ENCODE measurements around the gene C11orf65.

C11orf65 gene

GRCh38 chr11:108495326-108495725, 28.0 kb upstream of the C11orf65 start:
- TF ChIP-seq CTCF (IDR thresholded peaks at IDR 0.05; ENCODE audit: low read depth, low read length): no peak
- H3K4me3 ChIP-seq (ENCODE audit: low read depth, low read length): no peak overlapping the region

GRCh38 chr11:108494182-108494581, 26.9 kb upstream of the C11orf65 start:
- H3K4me3 ChIP-seq (ENCODE audit: low read depth, low read length): no peak overlapping the region
- TF ChIP-seq CTCF (IDR thresholded peaks at IDR 0.05; ENCODE audit: low read depth, low read length): no peak

- no peak overlapping the region for H3K4me3 ChIP-seq (ENCODE audit: low read depth, low read length)
- no peak for TF ChIP-seq CTCF (IDR thresholded peaks at IDR 0.05; ENCODE audit: low read depth, low read length)
Observed at GRCh38 chr11:108491936-108492335, 24.6 kb upstream of the C11orf65 start.

DNA sequence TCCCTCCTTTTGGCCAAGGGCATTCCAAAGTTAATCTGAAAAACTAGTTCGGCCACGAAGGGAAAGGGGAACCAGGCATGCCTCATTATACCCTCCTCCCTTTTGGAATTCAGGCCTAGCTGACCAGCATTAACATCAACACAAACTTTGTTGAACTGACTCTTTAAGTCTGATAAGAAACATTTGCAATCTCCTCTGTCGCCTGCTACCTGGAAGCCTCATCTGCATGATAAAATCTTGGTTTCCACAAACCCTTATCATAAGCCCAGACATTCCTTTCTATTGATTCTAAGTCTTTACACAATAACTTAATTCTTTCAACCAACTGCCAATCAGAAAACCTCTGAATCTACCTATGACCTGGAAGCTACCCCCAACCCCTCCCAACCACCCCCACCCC, 19.5 kb upstream of the C11orf65 start:
- TF ChIP-seq CTCF (IDR thresholded peaks at IDR 0.05; ENCODE audit: low read depth, low read length): no peak
- H3K4me3 ChIP-seq (ENCODE audit: low read depth, low read length): no peak overlapping the region

DNA sequence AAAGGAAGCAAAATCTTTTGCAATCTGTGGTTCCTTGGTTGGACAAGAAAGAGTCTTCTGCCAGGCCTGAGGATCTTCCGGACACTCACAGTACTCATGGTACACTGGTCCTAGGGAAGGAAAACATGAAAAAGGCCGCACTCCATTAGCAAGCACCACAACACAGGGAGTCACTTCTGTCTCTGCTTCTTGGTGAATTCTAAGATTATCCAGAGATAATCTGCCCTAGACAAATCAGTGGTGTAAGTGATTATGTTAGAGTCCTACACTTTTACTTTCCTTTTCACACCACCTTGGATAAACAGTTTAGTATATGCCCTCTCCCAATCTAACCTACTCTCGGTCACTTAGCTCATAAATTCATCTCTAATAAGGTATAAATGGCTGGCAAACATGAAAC, 19.0 kb upstream of the C11orf65 start:
- no peak for TF ChIP-seq CTCF (IDR thresholded peaks at IDR 0.05; ENCODE audit: low read depth, low read length)
- no peak overlapping the region for H3K4me3 ChIP-seq (ENCODE audit: low read depth, low read length)

GRCh38 chr11:108483163-108483562, 15.8 kb upstream of the C11orf65 start:
- TF ChIP-seq CTCF (IDR thresholded peaks at IDR 0.05; ENCODE audit: low read depth, low read length): no peak
- no peak overlapping the region for H3K4me3 ChIP-seq (ENCODE audit: low read depth, low read length)

DNA sequence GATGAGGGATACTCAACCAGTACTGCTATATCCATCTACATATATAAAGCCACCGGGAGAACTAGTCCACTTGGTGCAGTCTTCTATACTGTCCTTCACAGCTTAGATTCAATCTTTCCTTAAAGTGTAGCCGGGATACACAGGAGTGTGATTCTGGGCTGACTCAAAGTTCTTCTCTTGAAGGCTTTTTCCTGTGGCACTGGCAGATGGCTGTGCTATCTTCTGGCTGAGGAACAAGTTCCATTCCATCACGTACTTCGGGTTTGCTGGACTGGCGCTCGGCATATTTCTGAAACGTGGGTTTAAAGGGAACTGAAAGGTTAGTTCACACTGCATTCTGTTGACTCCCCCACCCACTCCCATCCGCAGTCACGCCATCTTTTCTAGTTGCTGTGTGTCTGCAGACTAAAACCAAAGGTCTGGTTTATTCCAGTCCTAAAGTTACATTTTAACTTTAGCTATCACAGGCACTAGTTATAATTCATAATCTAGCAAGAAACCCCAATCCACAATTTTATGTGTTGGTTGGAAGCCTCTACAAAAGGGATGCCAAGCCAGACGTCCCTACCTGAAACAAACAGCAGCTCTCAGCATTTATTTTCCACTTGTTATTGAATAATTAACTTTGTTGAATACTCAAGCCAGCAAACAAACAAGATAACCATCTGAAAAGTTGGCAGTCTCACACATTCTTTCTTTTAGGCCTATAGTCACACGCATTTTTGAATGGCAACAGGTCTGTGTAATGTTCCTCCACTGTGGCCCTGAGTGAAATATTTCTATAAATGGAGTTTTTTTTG, 7.5 kb upstream of the C11orf65 start:
- no peak overlapping the region for H3K4me3 ChIP-seq (ENCODE audit: low read depth, low read length)
- no peak for TF ChIP-seq CTCF (IDR thresholded peaks at IDR 0.05; ENCODE audit: low read depth, low read length)
